ENCODE results near the gene NEDD4.

Gene NEDD4

GRCh38 chr15:55928955-55929354 is 64.5 kb downstream of the NEDD4 start:
- Histone ChIP-seq H3K4me1 (ENCODE audit: control insufficient read depth, insufficient read depth, low read length) (no peaks in the 10 kb centered on the region), H3K27ac (ENCODE audit: extremely low read depth, low read depth, low read length) (no peak overlapping the region), H3K36me3 (ENCODE audit: control insufficient read depth in 2 of 2, insufficient read depth in 1 of 2, low read length in 2 of 2) (no peaks in the 10 kb centered on the region), H3K4me3 (ENCODE audit: low read depth, low read length) (no peak overlapping the region), H3K9me3 (ENCODE audit: control insufficient read depth, insufficient read depth, low read depth, low read length) (no peaks in the 10 kb centered on the region)
- ChIA-PET POLR2A (no interaction called here), CTCF (no interaction called here)
- TF ChIP-seq ZNF830 (tag by site-specific recombination; IDR thresholded peaks at IDR 0.05; ENCODE audit: low read depth) (no peak), ZNF433 (tag by site-specific recombination; IDR thresholded peaks at IDR 0.05; ENCODE audit: low read depth) (no peak), ZNF501 (tag by site-specific recombination; IDR thresholded peaks at IDR 0.05) (no peak), YY1 (tag by site-specific recombination; IDR thresholded peaks at IDR 0.05) (no peak), ZNF548 (tag by site-specific recombination; IDR thresholded peaks at IDR 0.05) (no peak), ZNF473 (tag by site-specific recombination; IDR thresholded peaks at IDR 0.05) (no peak), ZNF311 (tag by site-specific recombination; IDR thresholded peaks at IDR 0.05; ENCODE audit: borderline replicate concordance) (no peak), BCL11A (tag by site-specific recombination; IDR thresholded peaks at IDR 0.05; ENCODE audit: low read depth) (no peak), ZNF621 (tag by site-specific recombination; IDR thresholded peaks at IDR 0.05) (no peak), ZNF692 (tag by site-specific recombination; IDR thresholded peaks at IDR 0.05) (no peak), GLIS2 (tag by site-specific recombination; IDR thresholded peaks at IDR 0.05) (no peak), KLF10 (tag by site-specific recombination; IDR thresholded peaks at IDR 0.05) (no peak)

- TF ChIP-seq ZNF747 (tag by site-specific recombination; IDR thresholded peaks at IDR 0.05), result no peak
- no peak for TF ChIP-seq ZNF449 (tag by site-specific recombination; IDR thresholded peaks at IDR 0.05)
- TF ChIP-seq ZNF670 (tag by site-specific recombination; IDR thresholded peaks at IDR 0.05; ENCODE audit: low read depth), result no peak
- TF ChIP-seq ZNF2 (tag by site-specific recombination; IDR thresholded peaks at IDR 0.05), result no peak
- no peak overlapping the region for H3K27ac ChIP-seq (ENCODE audit: extremely low read depth, low read depth, low read length)
- CTCF ChIA-PET, result no interaction called here
- POLR2A ChIA-PET, result no interaction called here
- no peaks in the 10 kb centered on the region for H3K36me3 ChIP-seq (ENCODE audit: control insufficient read depth in 2 of 2, insufficient read depth in 1 of 2, low read length in 2 of 2)
- H3K9me3 ChIP-seq (ENCODE audit: control insufficient read depth, insufficient read depth, low read depth, low read length), result no peaks in the 10 kb centered on the region
- no peak overlapping the region for H3K4me3 ChIP-seq (ENCODE audit: low read depth, low read length)
- H3K4me1 ChIP-seq (ENCODE audit: control insufficient read depth, insufficient read depth, low read length), result peaks cover 10% of the 10 kb centered on the region
Measured at GRCh38 chr15:55921744-55922143, 71.7 kb downstream of the NEDD4 start.

- POLR2A ChIA-PET, result no interaction called here
Measured at GRCh38 chr15:55917881-55918296, 75.5 kb downstream of the NEDD4 start.

More at GRCh38 chr15:55917881-55918296, 75.5 kb downstream of the NEDD4 start:
- H3K9me3 ChIP-seq (ENCODE audit: control insufficient read depth, insufficient read depth, low read depth, low read length), result no peaks in the 10 kb centered on the region
- TF ChIP-seq ZNF426 (tag by site-specific recombination; IDR thresholded peaks at IDR 0.05) (no peak), FEZF1 (tag by site-specific recombination; IDR thresholded peaks at IDR 0.05) (peak; percentile 65), PRDM6 (tag by site-specific recombination; IDR thresholded peaks at IDR 0.05) (peak; percentile 89), HOXD13 (CRISPR knock-in tag; IDR thresholded peaks at IDR 0.05; ENCODE audit: borderline replicate concordance) (no peak), ZBTB44 (tag by site-specific recombination; IDR thresholded peaks at IDR 0.05) (peak; percentile 50; the same call in 1 of the 2 replicates), ZNF776 (tag by site-specific recombination; IDR thresholded peaks at IDR 0.05; ENCODE audit: borderline replicate concordance) (no peak), OSR2 (tag by site-specific recombination; IDR thresholded peaks at IDR 0.05) (0 out of 2 replicates have a peak, but pooled peaks have one; percentile 9), ZNF654 (tag by site-specific recombination; IDR thresholded peaks at IDR 0.05; ENCODE audit: low read depth) (peak; percentile 52)
- peaks cover 10% of the 10 kb centered on the region for H3K4me1 ChIP-seq (ENCODE audit: control insufficient read depth, insufficient read depth, low read length)
- H3K36me3 ChIP-seq (ENCODE audit: control insufficient read depth in 2 of 2, insufficient read depth in 1 of 2, low read length in 2 of 2), result no peaks in the 10 kb centered on the region
- CTCF ChIA-PET, result interaction anchor here (0.6 to 2.3 kb wide), 10 partner anchors 10 to 270 kb away, joined by 3 to 18 read pairs (median 4); no protein-coding TSS in a partner anchor
- H3K27ac ChIP-seq (ENCODE audit: extremely low read depth, low read depth, low read length), result no peak overlapping the region
- H3K4me3 ChIP-seq (ENCODE audit: low read depth, low read length), result no peak overlapping the region
